Measurements from ENCODE around the gene CLDN5.
"Not testable (repeated sequence)": the region's sequence is repeated elsewhere in the genome, so short reads cannot be mapped to it uniquely, and the experiment has no call there.

Gene CLDN5

GRCh38 chr22:19524170-19525115, at the start of gene CLDN5:
TSS of gene CLDN5 (minus strand) at chr22:19524410. CDS start at chr22:19524255, 155 bp downstream.
- no peak for DNase-seq

- DNase-seq = no peak
Measured at GRCh38 chr22:19571995-19572394, 47.8 kb upstream of the CLDN5 start.

- DNase-seq = no peak
Measured at GRCh38 chr22:19571207-19571795, 47.1 kb upstream of the CLDN5 start.

GRCh38 chr22:19569976-19570375, 45.8 kb upstream of the CLDN5 start:
- no peak for DNase-seq

GRCh38 chr22:19569276-19569640, 45.0 kb upstream of the CLDN5 start:
- no peak for DNase-seq

- no peak for DNase-seq
Measured at GRCh38 chr22:19568337-19569275, 44.4 kb upstream of the CLDN5 start.

- no peak for DNase-seq
Measured at GRCh38 chr22:19567157-19568009, 43.2 kb upstream of the CLDN5 start.

GRCh38 chr22:19566279-19567156, 42.3 kb upstream of the CLDN5 start:
- no peak for DNase-seq

- DNase-seq = no peak
Measured at GRCh38 chr22:19565382-19566278, 41.4 kb upstream of the CLDN5 start.

- DNase-seq = no peak
Measured at GRCh38 chr22:19559956-19560355, 35.7 kb upstream of the CLDN5 start.

- no peak for DNase-seq
Measured at GRCh38 chr22:19559324-19559811, 35.2 kb upstream of the CLDN5 start.

- no peak for DNase-seq
Measured at GRCh38 chr22:19556963-19557545, 32.8 kb upstream of the CLDN5 start.

GRCh38 chr22:19555651-19556050, 31.4 kb upstream of the CLDN5 start:
- no peak for DNase-seq

- no peak for DNase-seq
Measured at GRCh38 chr22:19554834-19555404, 30.7 kb upstream of the CLDN5 start.

GRCh38 chr22:19553201-19553600, 29.0 kb upstream of the CLDN5 start:
- DNase-seq = no peak

- DNase-seq = no peak
Measured at GRCh38 chr22:19550382-19550781, 26.2 kb upstream of the CLDN5 start.

GRCh38 chr22:19549428-19549827, 25.2 kb upstream of the CLDN5 start:
- DNase-seq = no peak

GRCh38 chr22:19548964-19549363, 24.8 kb upstream of the CLDN5 start:
- DNase-seq = no peak

GRCh38 chr22:19548427-19548826, 24.2 kb upstream of the CLDN5 start:
- DNase-seq = not testable (repeated sequence)
